Endodermal cell (in vitro differentiated cells): ENCODE results near the gene SMIM3. TPM values are rescaled to one million over a fixed set of nuclear protein-coding genes. Genes with fewer than 3 reads are reported as not detected.

ENCODE experiments used
- DNase-seq: peaks from one replicate; pipeline ENCODE4 v3.0.0-alpha.2; 2017
- H3K27ac ChIP-seq: 2 replicates; pipeline ENCODE4 v1.5.1; 2013; ENCODE audit warnings: mild to moderate bottlenecking, low read depth, low read length, moderate library complexity
- H3K27me3 ChIP-seq: 2 replicates; pipeline ENCODE4 v1.6.1; 2013; ENCODE audit warnings: mild to moderate bottlenecking, low read length, moderate library complexity; ENCODE audit not compliant: insufficient read depth, control insufficient read depth, poor library complexity, severe bottlenecking
- H3K36me3 ChIP-seq: 2 replicates; pipeline ENCODE4 v1.7.0; 2013; ENCODE audit warnings: mild to moderate bottlenecking, low read length, moderate library complexity; ENCODE audit not compliant: control insufficient read depth, insufficient read depth
- H3K4me1 ChIP-seq: one replicate; pipeline ENCODE4 v1.7.0; 2013; ENCODE audit warnings: low read length; ENCODE audit not compliant: control insufficient read depth, insufficient read depth
- H3K4me3 ChIP-seq: 2 replicates; pipeline ENCODE4 v1.5.1; 2013; ENCODE audit warnings: mild to moderate bottlenecking, low read length, moderate library complexity
- H3K9ac ChIP-seq: 2 replicates; pipeline ENCODE4 v1.6.1; 2013; ENCODE audit warnings: mild to moderate bottlenecking, low read length, moderate library complexity; ENCODE audit not compliant: poor library complexity, severe bottlenecking; ENCODE audit errors: extremely low read depth
- H3K9me3 ChIP-seq: 2 replicates; pipeline ENCODE4 v1.6.1; 2013; ENCODE audit warnings: mild to moderate bottlenecking, low read length, moderate library complexity; ENCODE audit not compliant: control insufficient read depth
- H3K27ac Mint-ChIP-seq: 2 replicates; pipeline ENCODE4 v1.8.0; 2020; ENCODE audit warnings: mixed read lengths
- H3K27me3 Mint-ChIP-seq: 2 replicates; pipeline ENCODE4 v1.8.0; 2021; ENCODE audit warnings: mild to moderate bottlenecking, mixed read lengths; ENCODE audit not compliant: insufficient read depth
- H3K36me3 Mint-ChIP-seq: 2 replicates; pipeline ENCODE4 v1.8.0; 2020; ENCODE audit warnings: low read depth, mixed read lengths
- H3K4me1 Mint-ChIP-seq: 2 replicates; pipeline ENCODE4 v1.8.0; 2020; ENCODE audit warnings: mixed read lengths
- H3K4me3 Mint-ChIP-seq: 2 replicates; pipeline ENCODE4 v1.8.0; 2020; ENCODE audit warnings: mild to moderate bottlenecking, moderate library complexity, mixed read lengths
- H3K9me3 Mint-ChIP-seq: 2 replicates; pipeline ENCODE4 v1.8.0; 2020; ENCODE audit warnings: mild to moderate bottlenecking, mixed read lengths
- CTCF ChIP-seq: fragments of 200-600 bp; sonication (generic); conservative IDR thresholded peaks from 2 replicates; pipeline ENCODE4 v1.5.0; 2021; ENCODE audit warnings: antibody characterized with exemption, mild to moderate bottlenecking
- WGBS, 2 experiments: methylation state at CpG; one replicate each; pipeline versions ENCODE4 v1.1.5 to v1.1.7; 2013; ENCODE audit warnings: missing lambda C conversion rate in 2 of 2, mixed read lengths in 1 of 2; ENCODE audit not compliant: insufficient coverage in 1 of 2, insufficient read length in 1 of 2; 5-methylcytosine and 5-hydroxymethylcytosine counted together
- total RNA-seq, 2 donors: library from RNA; stranded (reverse); fragmentation: NEBNext Ultra II Directional in 1 of 2; extraction: Animal tissue kit (Norgen Biotek cat#: 25700) in 1 of 2; gene quantifications; 2 replicates in 1 of 2; 3 replicates in 1 of 2; pipeline ENCODE4 v1.2.1, GENCODE V29; 2021

SMIM3 gene
- total RNA-seq, 2 donors from 2014 or later: 6.3 to 9.0 TPM

- H3K4me1 ChIP-seq: peaks cover 10% of the 10 kb centered on the region
- H3K36me3 ChIP-seq: no peaks in the 10 kb centered on the region
- Mint-ChIP-seq H3K4me1 (peaks cover 31% of the 10 kb centered on the region), H3K27me3 (peaks cover 7% of the 10 kb centered on the region), H3K36me3 (peaks cover 5% of the 10 kb centered on the region), H3K27ac (no peak overlapping the region), H3K4me3 (no peak overlapping the region), H3K9me3 (peaks cover 12% of the 10 kb centered on the region)
- no peak overlapping the region for H3K9ac ChIP-seq
- H3K27me3 ChIP-seq: peaks cover 1% of the 10 kb centered on the region
- no peak for DNase-seq
- no peak overlapping the region for H3K27ac ChIP-seq
- 60 to 85% methylated on average over 1 of the region's 1 CpG for WGBS, 2 experiments
- H3K4me3 ChIP-seq: no peak overlapping the region
- peaks cover 16% of the 10 kb centered on the region for H3K9me3 ChIP-seq
- no peak for TF ChIP-seq CTCF
Measured at GRCh38 chr5:150785950-150786349, 7.4 kb downstream of the SMIM3 start.

GRCh38 chr5:150786876-150787275, 8.3 kb downstream of the SMIM3 start:
- H3K27ac ChIP-seq: no peak overlapping the region
- DNase-seq: no peak
- Mint-ChIP-seq H3K27ac (no peak overlapping the region), H3K27me3 (no peaks in the 10 kb centered on the region), H3K4me1 (peaks cover 22% of the 10 kb centered on the region), H3K9me3 (peaks cover 12% of the 10 kb centered on the region), H3K4me3 (no peak overlapping the region), H3K36me3 (peaks cover 5% of the 10 kb centered on the region)
- no peaks in the 10 kb centered on the region for H3K27me3 ChIP-seq
- H3K4me1 ChIP-seq: peaks cover 9% of the 10 kb centered on the region
- WGBS, 2 experiments: 89 to 90% methylated on average over 1 of the region's 1 CpG
- H3K9ac ChIP-seq: no peak overlapping the region
- H3K9me3 ChIP-seq: peaks cover 16% of the 10 kb centered on the region
- H3K4me3 ChIP-seq: no peak overlapping the region
- TF ChIP-seq CTCF: no peak
- no peaks in the 10 kb centered on the region for H3K36me3 ChIP-seq

- H3K27ac Mint-ChIP-seq: no peak overlapping the region
- H3K9me3 Mint-ChIP-seq: peaks cover 12% of the 10 kb centered on the region
- peaks cover 16% of the 10 kb centered on the region for H3K9me3 ChIP-seq
- no peak for TF ChIP-seq CTCF
- 67% methylated on average over 1 of the region's 1 CpG; no CpG with 5 or more reads in 1 of the 2 experiments for WGBS, 2 experiments
- no peak overlapping the region for H3K4me3 ChIP-seq
- no peak overlapping the region for H3K27ac ChIP-seq
- no peak for DNase-seq
- H3K9ac ChIP-seq: no peak overlapping the region
- H3K27me3 Mint-ChIP-seq: no peaks in the 10 kb centered on the region
- H3K4me3 Mint-ChIP-seq: no peak overlapping the region
- H3K36me3 ChIP-seq: no peaks in the 10 kb centered on the region
- no peaks in the 10 kb centered on the region for H3K27me3 ChIP-seq
- peaks cover 16% of the 10 kb centered on the region for H3K4me1 Mint-ChIP-seq
- H3K36me3 Mint-ChIP-seq: peaks cover 5% of the 10 kb centered on the region
- H3K4me1 ChIP-seq: peaks cover 4% of the 10 kb centered on the region
Measured at GRCh38 chr5:150787656-150788055, 9.1 kb downstream of the SMIM3 start.
